Left lung (tissue), 10 donors: Measurements from ENCODE around the gene CFAP298. TPM values are rescaled to one million over a fixed set of nuclear protein-coding genes. Genes with fewer than 3 reads are reported as not detected.

Experiments
- ATAC-seq: fragments of 200-7000 bp; cut with Tn5 transposase; one replicate; pipeline ENCODE4 v1.9.1; 2020; ENCODE audit warnings: moderate library complexity
- DNase-seq, 4 donors: peaks; one replicate each; pipeline ENCODE4 v3.0.0-alpha.2; 2013 to 2020
- H3K27ac ChIP-seq, 2 donors: fragments of 200-600 bp; sonication (generic) in 1 of 2; one replicate each; pipeline versions ENCODE4 v1.5.0 to v1.8.0; 2020 to 2021
- H3K27me3 ChIP-seq, 2 donors: fragments of 200-600 bp; sonication (generic) in 1 of 2; one replicate each; pipeline versions ENCODE4 v1.5.0 to v1.8.0; 2020 to 2021
- H3K36me3 ChIP-seq, 2 donors: fragments of 200-600 bp; sonication (generic) in 1 of 2; one replicate each; pipeline versions ENCODE4 v1.5.0 to v1.8.0; 2020 to 2021
- H3K4me1 ChIP-seq, 2 donors: fragments of 200-600 bp; one replicate each; pipeline ENCODE4 v1.8.0; 2021
- H3K4me3 ChIP-seq, 2 donors: fragments of 200-600 bp; sonication (generic) in 1 of 2; one replicate each; pipeline versions ENCODE4 v1.5.0 to v1.8.0; 2020 to 2021; ENCODE audit warnings: mild to moderate bottlenecking in 1 of 2
- H3K9me3 ChIP-seq, 2 donors: fragments of 200-600 bp; sonication (generic) in 1 of 2; one replicate each; pipeline versions ENCODE4 v1.5.0 to v1.8.0; 2020 to 2021
- intact Hi-C, 2 donors: fragments of 100-400 bp; cut with DNase I; formaldehyde crosslinking; loops; one replicate each; pipeline versions ENCODE4 v1.11.2 to v1.14.2; 2022
- polyA plus RNA-seq, 6 donors: library from polyadenylated mRNA; unstranded; fragments of 120-200 nt; gene quantifications; one replicate each; pipeline ENCODE4 v1.2.1, GENCODE V29; 2013; ENCODE audit not compliant: insufficient read length in 6 of 6
- total RNA-seq, 2 donors: library from RNA; stranded (reverse); fragmentation: NEBNext Ultra II Directional; extraction: Animal tissue kit (Norgen Biotek cat#: 25700); gene quantifications; one replicate each; pipeline ENCODE4 v1.2.1, GENCODE V29; 2021
- TF ChIP-seq, protein P1 (sequence below), 2 donors: fragments of 200-600 bp; sonication (generic) in 1 of 2; IDR thresholded peaks; one replicate each; pipeline versions ENCODE4 v1.5.0 to v1.8.0; 2021; ENCODE audit warnings: antibody characterized with exemption in 2 of 2
- donor health status: DM: no; HTN: yes; CAD: no.
- donor health status: DM: no; HTN: no; CAD: no.

Gene CFAP298
- total and polyA plus RNA-seq, 8 donors = 31.5 to 71.0 (median 46.9) TPM

GRCh38 chr21:32554832-32555638, 57.1 kb downstream of the CFAP298 start:
- H3K27me3 ChIP-seq = no peaks in the 10 kb centered on the region
- no peak overlapping the region for H3K27ac ChIP-seq
- H3K9me3 ChIP-seq = no peaks in the 10 kb centered on the region
- DNase-seq = no peak
- no peaks in the 10 kb centered on the region for H3K4me1 ChIP-seq
- H3K4me3 ChIP-seq = no peak overlapping the region
- no peak for ATAC-seq
- TF ChIP-seq, protein P1, sequence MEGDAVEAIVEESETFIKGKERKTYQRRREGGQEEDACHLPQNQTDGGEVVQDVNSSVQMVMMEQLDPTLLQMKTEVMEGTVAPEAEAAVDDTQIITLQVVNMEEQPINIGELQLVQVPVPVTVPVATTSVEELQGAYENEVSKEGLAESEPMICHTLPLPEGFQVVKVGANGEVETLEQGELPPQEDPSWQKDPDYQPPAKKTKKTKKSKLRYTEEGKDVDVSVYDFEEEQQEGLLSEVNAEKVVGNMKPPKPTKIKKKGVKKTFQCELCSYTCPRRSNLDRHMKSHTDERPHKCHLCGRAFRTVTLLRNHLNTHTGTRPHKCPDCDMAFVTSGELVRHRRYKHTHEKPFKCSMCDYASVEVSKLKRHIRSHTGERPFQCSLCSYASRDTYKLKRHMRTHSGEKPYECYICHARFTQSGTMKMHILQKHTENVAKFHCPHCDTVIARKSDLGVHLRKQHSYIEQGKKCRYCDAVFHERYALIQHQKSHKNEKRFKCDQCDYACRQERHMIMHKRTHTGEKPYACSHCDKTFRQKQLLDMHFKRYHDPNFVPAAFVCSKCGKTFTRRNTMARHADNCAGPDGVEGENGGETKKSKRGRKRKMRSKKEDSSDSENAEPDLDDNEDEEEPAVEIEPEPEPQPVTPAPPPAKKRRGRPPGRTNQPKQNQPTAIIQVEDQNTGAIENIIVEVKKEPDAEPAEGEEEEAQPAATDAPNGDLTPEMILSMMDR (IDR thresholded peaks at IDR 0.05) = no peak
- H3K36me3 ChIP-seq = no peaks in the 10 kb centered on the region
- intact Hi-C loops = no loop called here

GRCh38 chr21:32549886-32550285, 62.3 kb downstream of the CFAP298 start:
- no peak for DNase-seq
- TF ChIP-seq, protein P1 (IDR thresholded peaks at IDR 0.05) = no peak
- H3K27ac ChIP-seq = no peak overlapping the region
- no peak for ATAC-seq
- H3K36me3 ChIP-seq = no peaks in the 10 kb centered on the region
- no peaks in the 10 kb centered on the region for H3K4me1 ChIP-seq
- no peaks in the 10 kb centered on the region for H3K9me3 ChIP-seq
- no peak overlapping the region for H3K4me3 ChIP-seq
- intact Hi-C loops = no loop called here
- H3K27me3 ChIP-seq = no peaks in the 10 kb centered on the region

GRCh38 chr21:32549440-32549839, 62.7 kb downstream of the CFAP298 start:
- no peaks in the 10 kb centered on the region for H3K9me3 ChIP-seq
- ATAC-seq (no peak), DNase-seq (no peak)
- TF ChIP-seq, protein P1 (IDR thresholded peaks at IDR 0.05) = no peak
- no peaks in the 10 kb centered on the region for H3K27me3 ChIP-seq
- intact Hi-C loops = no loop called here
- H3K4me1 ChIP-seq = no peaks in the 10 kb centered on the region
- no peaks in the 10 kb centered on the region for H3K36me3 ChIP-seq
- H3K27ac ChIP-seq = no peak overlapping the region
- no peak overlapping the region for H3K4me3 ChIP-seq

Other genes with a start within 250 kb of the CFAP298 start
- gene URB1, start 219.4 kb downstream of the CFAP298 start, total RNA-seq = 10 to 100 TPM; 13.7 to 15.7 TPM
- gene URB1, start 219.4 kb downstream of the CFAP298 start, polyA plus RNA-seq = 10 to 100 TPM; 11.4 to 15.5 (median 14.2) TPM
- 10 to 100 TPM; 21.8 to 29.8 TPM for gene EVA1C, start 199.7 kb downstream of the CFAP298 start, total RNA-seq
- gene EVA1C, start 199.7 kb downstream of the CFAP298 start, polyA plus RNA-seq = 1 to 10 TPM; 2.9 to 5.0 (median 3.8) TPM
- gene TCP10L, start 26.9 kb downstream of the CFAP298 start, total RNA-seq = under 1 TPM; 0.55 to 0.67 TPM
- gene TCP10L, start 26.9 kb downstream of the CFAP298 start, polyA plus RNA-seq = 1 to 10 TPM in 1 of 6 donors, under 1 TPM in 5; 0.43 to 1.5 (median 0.76) TPM
- 10 to 100 TPM; 17.5 to 26.5 TPM for gene SYNJ1, start 115.6 kb upstream of the CFAP298 start, total RNA-seq
- gene SYNJ1, start 115.6 kb upstream of the CFAP298 start, polyA plus RNA-seq = 10 to 100 TPM; 15.3 to 20.0 (median 18.1) TPM
- gene PAXBP1, start 159.4 kb upstream of the CFAP298 start, total RNA-seq = 10 to 100 TPM; 22.9 to 27.6 TPM
- gene PAXBP1, start 159.4 kb upstream of the CFAP298 start, polyA plus RNA-seq = 100 to 1,000 TPM in 1 of 6 donors, 10 to 100 TPM in 5; 86.9 to 117 (median 93.2) TPM